Vagina (tissue), 2 donors: ENCODE results near the gene CDH4.

Experiments
- CTCF ChIP-seq, 3 experiments: fragments of 450-650 bp in 2 of 3; fragments of 200-600 bp in 1 of 3; sonication (generic) in 1 of 3; IDR thresholded peaks; one replicate each; pipeline ENCODE4 v1.5.1; 2017 to 2019; ENCODE audit warnings: antibody characterized with exemption in 3 of 3, mild to moderate bottlenecking in 2 of 3, moderate library complexity in 2 of 3
- POLR2AphosphoS5 ChIP-seq, 2 donors: sonication (generic); formaldehyde crosslinking; IDR thresholded peaks; one replicate each; pipeline ENCODE4 v1.9.0; 2017; ENCODE audit warnings: antibody characterized with exemption in 2 of 2, mild to moderate bottlenecking in 2 of 2, low read depth in 1 of 2; ENCODE audit not compliant: insufficient read depth in 1 of 2

GRCh38 chr20:61649105-61649859, 397.2 kb downstream of the CDH4 start:
- no peak for TF ChIP-seq CTCF (IDR thresholded peaks at IDR 0.05)
- TF ChIP-seq POLR2AphosphoS5 (IDR thresholded peaks at IDR 0.05; ENCODE audit: insufficient read depth in 1 of 2, low read depth in 1 of 2), result no peak
